Body of pancreas (tissue), 4 donors: ENCODE results near the gene SATB2. TPM values are rescaled to one million over a fixed set of nuclear protein-coding genes. Genes with fewer than 3 reads are reported as not detected.
A peak's percentile ranks its signal among the peaks of the same experiment; 100 is the strongest.

Source experiments
- ATAC-seq: fragments of 150-250 bp; one replicate; pipeline ENCODE4 v1.9.1; 2016
- DNase-seq, 4 donors: peaks; one replicate each; pipeline ENCODE4 v3.0.0-alpha.2; 2019
- H3K27ac ChIP-seq, 4 donors: fragments of 200-600 bp; sonication (generic); 1 replicate in 3 of 4; 2 replicates in 1 of 4; pipeline versions ENCODE4 v1.5.1 to v1.6.1; 2016 to 2019; ENCODE audit warnings: mild to moderate bottlenecking in 1 of 4, mixed read lengths in 1 of 4, moderate library complexity in 1 of 4
- H3K27me3 ChIP-seq, 2 donors: fragments of 200-600 bp; sonication (generic); one replicate each; pipeline ENCODE4 v1.6.0; 2016; ENCODE audit warnings: mild to moderate bottlenecking in 1 of 2
- H3K36me3 ChIP-seq, 2 donors: fragments of 200-600 bp; sonication (generic); replicated peaks in 1 of 2; 2 replicates each; pipeline ENCODE4 v1.5.1; 2016; ENCODE audit warnings: low read depth in 2 of 2; ENCODE audit not compliant: insufficient read depth in 1 of 2
- H3K4me1 ChIP-seq: fragments of 200-600 bp; sonication (generic); one replicate; pipeline ENCODE4 v1.6.0; 2016
- H3K4me3 ChIP-seq, 2 donors: fragments of 200-600 bp; sonication (generic); 1 replicate in 1 of 2; 2 replicates in 1 of 2; pipeline ENCODE4 v1.5.1; 2016 to 2019
- H3K9me3 ChIP-seq, 3 donors: fragments of 200-600 bp; sonication (generic); 1 replicate in 2 of 3; 2 replicates in 1 of 3; pipeline ENCODE4 v1.5.1; 2016
- POLR2A ChIP-seq, 3 donors: fragments of 450-650 bp; IDR thresholded peaks; one replicate each; pipeline ENCODE4 v1.6.1; 2016; ENCODE audit warnings: antibody characterized with exemption in 3 of 3, mild to moderate bottlenecking in 2 of 3
- WGBS, 2 donors: methylation state at CpG; one replicate each; pipeline ENCODE4 v1.1.5; 2017; 5-methylcytosine and 5-hydroxymethylcytosine counted together
- intact Hi-C: fragments of 100-400 bp; cut with DNase I; formaldehyde crosslinking; loops from one replicate; pipeline ENCODE4 v1.15.1; 2023
- total RNA-seq, 2 donors: library from RNA; depleted of rRNA; stranded (reverse); fragments of >200 nt; gene quantifications; one replicate each; pipeline ENCODE4 v1.1.0, GENCODE V29; 2016
- TF ChIP-seq, protein P1 (sequence below), 7 experiments: fragments of 450-650 bp in 4 of 7; fragments of 200-600 bp in 3 of 7; sonication (generic) in 3 of 7; IDR thresholded peaks; one replicate each; pipeline ENCODE4 v1.5.1; 2016 to 2019; ENCODE audit warnings: antibody characterized with exemption in 7 of 7

SATB2 gene
- total RNA-seq, 2 donors from 2014 or later = 2.6 to 4.3 TPM

DNA sequence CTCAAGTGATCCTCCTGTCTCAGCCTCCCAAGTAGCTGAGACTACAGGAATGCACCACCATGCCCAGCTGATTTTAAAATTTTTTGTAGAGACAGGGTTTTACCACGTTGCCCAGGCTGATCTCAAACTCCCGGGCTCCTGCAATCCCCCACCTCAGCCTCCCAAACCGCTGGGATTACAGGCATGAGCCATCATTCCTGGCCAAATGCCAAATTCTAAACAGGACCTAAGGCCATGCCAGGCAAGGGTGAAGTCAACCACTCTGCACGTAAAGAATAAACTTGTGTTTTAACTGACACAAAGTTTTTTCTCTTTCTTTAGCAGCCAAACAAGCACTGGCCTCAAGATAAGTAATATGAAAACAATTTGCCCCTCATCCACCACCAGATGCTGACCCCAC lies 37.4 kb upstream of the SATB2 start:
- intact Hi-C loops = no loop called here
- H3K9me3 ChIP-seq = no peaks in the 10 kb centered on the region
- WGBS, 2 donors = 60 to 67% methylated on average over 4 of the region's 4 CpGs
- no peaks in the 10 kb centered on the region for H3K36me3 ChIP-seq
- DNase-seq = no peak
- H3K27ac ChIP-seq = no peak overlapping the region
- ATAC-seq = no peak
- H3K4me1 ChIP-seq = no peaks in the 10 kb centered on the region
- H3K4me3 ChIP-seq = no peak overlapping the region
- no peaks in the 10 kb centered on the region for H3K27me3 ChIP-seq
- TF ChIP-seq, protein P1, sequence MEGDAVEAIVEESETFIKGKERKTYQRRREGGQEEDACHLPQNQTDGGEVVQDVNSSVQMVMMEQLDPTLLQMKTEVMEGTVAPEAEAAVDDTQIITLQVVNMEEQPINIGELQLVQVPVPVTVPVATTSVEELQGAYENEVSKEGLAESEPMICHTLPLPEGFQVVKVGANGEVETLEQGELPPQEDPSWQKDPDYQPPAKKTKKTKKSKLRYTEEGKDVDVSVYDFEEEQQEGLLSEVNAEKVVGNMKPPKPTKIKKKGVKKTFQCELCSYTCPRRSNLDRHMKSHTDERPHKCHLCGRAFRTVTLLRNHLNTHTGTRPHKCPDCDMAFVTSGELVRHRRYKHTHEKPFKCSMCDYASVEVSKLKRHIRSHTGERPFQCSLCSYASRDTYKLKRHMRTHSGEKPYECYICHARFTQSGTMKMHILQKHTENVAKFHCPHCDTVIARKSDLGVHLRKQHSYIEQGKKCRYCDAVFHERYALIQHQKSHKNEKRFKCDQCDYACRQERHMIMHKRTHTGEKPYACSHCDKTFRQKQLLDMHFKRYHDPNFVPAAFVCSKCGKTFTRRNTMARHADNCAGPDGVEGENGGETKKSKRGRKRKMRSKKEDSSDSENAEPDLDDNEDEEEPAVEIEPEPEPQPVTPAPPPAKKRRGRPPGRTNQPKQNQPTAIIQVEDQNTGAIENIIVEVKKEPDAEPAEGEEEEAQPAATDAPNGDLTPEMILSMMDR (IDR thresholded peaks at IDR 0.05) = no peak
- TF ChIP-seq POLR2A (IDR thresholded peaks at IDR 0.05) = no peak

DNA sequence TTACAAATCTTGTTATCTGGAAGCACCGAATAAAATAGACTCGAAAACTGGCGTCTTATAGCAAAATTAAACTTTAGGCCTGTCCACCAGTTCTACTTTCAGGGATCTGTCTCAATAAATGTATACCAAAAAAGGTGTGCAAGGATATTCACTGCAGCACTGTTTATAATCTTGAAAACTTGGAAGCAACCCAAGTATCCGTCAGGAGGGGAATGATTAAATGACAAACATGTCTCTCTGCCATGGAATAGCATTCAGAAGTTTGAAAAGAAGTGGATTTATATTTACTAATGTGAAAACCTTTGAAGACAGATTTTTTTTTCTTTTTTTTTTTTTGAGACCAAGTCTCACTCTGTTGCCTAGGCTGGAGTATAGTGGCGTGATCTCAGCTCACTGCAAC lies 32.3 kb upstream of the SATB2 start:
- 67 to 73% methylated on average over 5 of the region's 5 CpGs for WGBS, 2 donors
- Histone ChIP-seq H3K36me3 (no peaks in the 10 kb centered on the region), H3K27ac (no peak overlapping the region), H3K4me1 (no peaks in the 10 kb centered on the region), H3K4me3 (no peak overlapping the region), H3K27me3 (no peaks in the 10 kb centered on the region), H3K9me3 (no peaks in the 10 kb centered on the region)
- ATAC-seq = no peak
- intact Hi-C loops = no loop called here
- no peak for TF ChIP-seq POLR2A (IDR thresholded peaks at IDR 0.05)
- TF ChIP-seq, protein P1 (IDR thresholded peaks at IDR 0.05) = no peak
- DNase-seq = no peak

DNA sequence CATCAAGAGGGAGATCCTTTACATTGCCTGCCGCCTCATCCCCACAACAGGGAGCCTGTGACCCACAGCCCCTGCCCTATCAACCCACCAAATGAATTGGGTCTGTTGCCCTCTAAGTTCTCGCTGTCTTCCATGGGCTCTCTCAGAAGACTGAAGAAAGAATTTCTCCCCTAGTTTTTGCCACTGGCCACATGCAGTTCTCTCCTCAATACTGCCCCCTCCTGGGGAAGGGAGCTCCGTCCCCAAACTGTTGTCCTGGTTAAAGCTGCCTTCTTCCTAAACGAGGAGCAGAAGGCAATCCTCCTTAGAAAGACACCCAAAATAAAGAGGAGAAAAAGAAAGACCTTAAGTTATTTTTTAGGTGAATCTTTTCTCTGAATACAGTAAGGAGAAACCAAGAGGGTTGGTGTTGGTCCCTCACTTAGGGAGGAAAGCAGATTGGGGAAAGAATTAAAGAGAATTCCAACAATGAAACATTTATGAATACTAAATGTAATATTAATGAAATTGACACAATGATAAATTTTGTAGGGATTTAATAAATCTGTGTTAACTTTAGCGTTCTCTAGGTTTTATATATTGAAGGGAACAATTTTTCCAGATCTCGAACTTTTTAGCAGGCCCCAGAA lies 31.1 kb upstream of the SATB2 start:
- Histone ChIP-seq H3K27me3 (no peaks in the 10 kb centered on the region), H3K4me1 (no peaks in the 10 kb centered on the region), H3K36me3 (no peaks in the 10 kb centered on the region), H3K4me3 (no peak overlapping the region), H3K9me3 (no peaks in the 10 kb centered on the region), H3K27ac (no peak overlapping the region)
- intact Hi-C loops = loop anchor here (10.0 kb wide), 1 partner anchor 1174 kb away; no protein-coding TSS in a partner anchor
- peak; percentile 55 for ATAC-seq
- DNase-seq = peak; percentile 52 to 71 (median 63)
- TF ChIP-seq, protein P1 (IDR thresholded peaks at IDR 0.05) = peak; percentile 33 to 62 (median 54)
- TF ChIP-seq POLR2A (IDR thresholded peaks at IDR 0.05) = no peak
- 24 to 31% methylated on average over 6 of the region's 6 CpGs for WGBS, 2 donors

DNA sequence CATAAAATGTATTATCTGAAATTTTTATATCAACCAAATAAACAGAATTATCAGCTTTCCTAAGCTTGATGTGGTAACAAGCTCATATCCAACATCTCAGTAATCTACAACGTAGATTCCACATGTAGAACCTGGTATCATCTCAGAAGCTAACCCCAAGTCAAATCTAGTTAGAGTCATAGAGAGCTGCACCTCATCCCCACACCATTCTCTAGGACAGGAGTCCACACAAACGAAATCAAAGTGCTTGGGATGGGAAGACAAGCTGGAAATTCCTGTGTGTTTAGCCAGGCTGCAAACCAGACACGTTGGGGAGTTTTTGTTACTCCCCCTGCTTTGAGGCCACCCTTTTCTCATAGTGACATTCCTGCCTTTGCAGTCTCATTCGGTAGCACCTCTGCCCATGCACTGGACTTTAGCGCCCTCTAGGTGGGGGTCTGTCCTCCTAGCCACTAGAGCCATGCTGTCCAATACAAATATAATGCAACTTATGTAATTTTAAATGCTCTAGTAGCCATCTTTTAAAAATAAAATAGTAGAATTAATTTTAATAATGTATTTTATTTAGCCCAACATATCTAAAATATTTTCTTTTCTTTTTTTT lies 28.1 kb upstream of the SATB2 start:
- intact Hi-C loops = loop anchor here (10.0 kb wide), 1 partner anchor 1171 kb away; no protein-coding TSS in a partner anchor

More for the DNA sequence above, 28.1 kb upstream of the SATB2 start:
- Histone ChIP-seq H3K27me3 (no peaks in the 10 kb centered on the region), H3K36me3 (no peaks in the 10 kb centered on the region), H3K4me3 (no peak overlapping the region), H3K27ac (no peak overlapping the region), H3K4me1 (no peaks in the 10 kb centered on the region), H3K9me3 (no peaks in the 10 kb centered on the region)
- WGBS, 2 donors = 9 to 12% methylated on average over 5 of the region's 5 CpGs
- peak; percentile 62 to 75 (median 72) for DNase-seq
- TF ChIP-seq, protein P1 (IDR thresholded peaks at IDR 0.05) = peak in 6 of 7 experiments; percentile 47 to 69 (median 62)
- TF ChIP-seq POLR2A (IDR thresholded peaks at IDR 0.05) = no peak
- ATAC-seq = peak; percentile 74
